Measurements from ENCODE around the gene LETMD1.

Gene LETMD1

GRCh38 chr12:51021694-51022093 lies 26.4 kb upstream of the LETMD1 start:
- H3K9ac ChIP-seq (ENCODE audit: low read length) = no peak overlapping the region
- peaks cover 95% of the 10 kb centered on the region for H3K79me2 ChIP-seq (ENCODE audit: low read length)
- H2AFZ ChIP-seq (ENCODE audit: low read length) = no peak overlapping the region
- H3K27me3 ChIP-seq (replicated peaks; ENCODE audit: insufficient read depth, low read length) = no peaks in the 10 kb centered on the region
- no peaks in the 10 kb centered on the region for H3K9me2 ChIP-seq (replicated peaks; ENCODE audit: insufficient read depth, low read length)
- H3K27ac ChIP-seq (ENCODE audit: low read length) = no peak overlapping the region
- 0 out of 2 replicates have a peak, but pooled peaks cover 8% of the 10 kb centered on the region for H3K4me1 ChIP-seq (ENCODE audit: low read length)
- peaks cover 28% of the 10 kb centered on the region for H3F3A ChIP-seq (ENCODE audit: insufficient read depth, low read length)
- H3K4me2 ChIP-seq (ENCODE audit: low read depth, low read length) = peak overlapping the region; percentile 3; the same call in 1 of the 2 replicates
- DNase-seq = no peak
- no peaks in the 10 kb centered on the region for H3K36me3 ChIP-seq (replicated peaks; ENCODE audit: insufficient read depth, low read length)
- no peaks in the 10 kb centered on the region for H3K9me3 ChIP-seq (replicated peaks; ENCODE audit: insufficient read depth, low read length)
- no peak overlapping the region for H3K4me3 ChIP-seq (ENCODE audit: low read length)
- no peak for TF ChIP-seq CTCF (IDR thresholded peaks at IDR 0.05; ENCODE audit: low read length)
- TF ChIP-seq EZH2phosphoT487 (IDR thresholded peaks at IDR 0.05; ENCODE audit: low read length) = no peak
- no peak for TF ChIP-seq EZH2 (optimal IDR thresholded peaks at IDR 0.05; ENCODE audit: low read depth, low read length)
- H4K20me1 ChIP-seq (ENCODE audit: insufficient read depth, low read length) = no peaks in the 10 kb centered on the region

DNA sequence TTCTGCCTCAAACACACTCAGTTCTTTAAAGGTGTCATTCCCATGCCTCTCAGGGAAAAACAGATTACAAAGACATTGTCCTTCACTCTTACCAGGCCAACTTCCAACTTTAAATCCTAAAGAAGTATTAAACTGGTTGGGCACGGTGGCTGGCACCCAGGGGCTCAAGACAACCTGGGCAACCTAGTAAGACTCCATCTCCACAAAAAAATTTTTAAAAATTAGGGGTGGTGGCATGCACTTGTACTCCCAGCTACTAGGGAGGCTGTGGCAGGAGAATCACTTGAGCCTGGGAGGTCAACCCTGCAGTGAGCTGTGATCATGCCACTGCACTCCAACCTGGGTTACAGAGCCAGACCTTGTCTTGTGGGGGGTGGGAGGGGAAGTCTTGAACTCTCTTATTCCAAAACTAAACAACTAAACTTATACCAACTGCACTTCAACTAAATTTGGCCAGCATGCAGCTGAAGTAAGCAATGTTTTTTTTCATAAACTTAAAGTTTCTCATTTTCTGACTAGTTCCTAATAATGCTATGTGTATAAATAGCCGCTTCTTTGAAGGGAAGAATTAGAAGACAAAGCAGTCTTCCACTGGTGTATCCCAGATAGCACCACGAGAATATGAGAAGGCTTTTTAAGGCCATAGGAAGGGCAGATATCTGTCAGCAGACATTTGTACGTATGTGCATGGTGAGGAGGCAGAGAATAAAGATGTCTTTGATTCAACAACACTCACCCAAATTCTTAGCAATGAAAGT lies 24.3 kb upstream of the LETMD1 start:
- no peak overlapping the region for H2AFZ ChIP-seq (ENCODE audit: low read length)
- peaks cover 23% of the 10 kb centered on the region for H3K4me1 ChIP-seq (ENCODE audit: low read length)
- H3K9me2 ChIP-seq (replicated peaks; ENCODE audit: insufficient read depth, low read length) = no peaks in the 10 kb centered on the region
- H3K4me2 ChIP-seq (ENCODE audit: low read depth, low read length) = peak overlapping the region; percentile 88
- H3K79me2 ChIP-seq (ENCODE audit: low read length) = peaks cover 74% of the 10 kb centered on the region
- peak overlapping the region; percentile 72; the same call in 1 of the 2 replicates for H3K9ac ChIP-seq (ENCODE audit: low read length)
- H4K20me1 ChIP-seq (ENCODE audit: insufficient read depth, low read length) = no peaks in the 10 kb centered on the region
- peak overlapping the region; percentile 86; the same call in 1 of the 2 replicates for H3K27ac ChIP-seq (ENCODE audit: low read length)
- TF ChIP-seq EZH2 (optimal IDR thresholded peaks at IDR 0.05; ENCODE audit: low read depth, low read length) = no peak
- TF ChIP-seq EZH2phosphoT487 (IDR thresholded peaks at IDR 0.05; ENCODE audit: low read length) = no peak
- no peaks in the 10 kb centered on the region for H3K27me3 ChIP-seq (replicated peaks; ENCODE audit: insufficient read depth, low read length)
- H3K36me3 ChIP-seq (replicated peaks; ENCODE audit: insufficient read depth, low read length) = no peaks in the 10 kb centered on the region
- H3K4me3 ChIP-seq (ENCODE audit: low read length) = peak overlapping the region; percentile 82
- no peak for DNase-seq
- H3F3A ChIP-seq (ENCODE audit: insufficient read depth, low read length) = peaks cover 38% of the 10 kb centered on the region
- H3K9me3 ChIP-seq (replicated peaks; ENCODE audit: insufficient read depth, low read length) = no peaks in the 10 kb centered on the region

- H2AFZ ChIP-seq (ENCODE audit: low read length) = peak overlapping the region; percentile 90
- no peak for DNase-seq
- peak overlapping the region; percentile 82 for H3K4me3 ChIP-seq (ENCODE audit: low read length)
- peak overlapping the region; percentile 88 for H3K4me2 ChIP-seq (ENCODE audit: low read depth, low read length)
- no peaks in the 10 kb centered on the region for H3K36me3 ChIP-seq (replicated peaks; ENCODE audit: insufficient read depth, low read length)
- H3K79me2 ChIP-seq (ENCODE audit: low read length) = peaks cover 59% of the 10 kb centered on the region
- H3K27me3 ChIP-seq (replicated peaks; ENCODE audit: insufficient read depth, low read length) = no peaks in the 10 kb centered on the region
- peak overlapping the region; percentile 72 for H3K9ac ChIP-seq (ENCODE audit: low read length)
- no peak for TF ChIP-seq EZH2 (optimal IDR thresholded peaks at IDR 0.05; ENCODE audit: low read depth, low read length)
- no peak for TF ChIP-seq CTCF (IDR thresholded peaks at IDR 0.05; ENCODE audit: low read length)
- TF ChIP-seq EZH2phosphoT487 (IDR thresholded peaks at IDR 0.05; ENCODE audit: low read length) = no peak
- H3K4me1 ChIP-seq (ENCODE audit: low read length) = peaks cover 24% of the 10 kb centered on the region
- no peaks in the 10 kb centered on the region for H3K9me2 ChIP-seq (replicated peaks; ENCODE audit: insufficient read depth, low read length)
- H3F3A ChIP-seq (ENCODE audit: insufficient read depth, low read length) = peaks cover 38% of the 10 kb centered on the region
- H3K27ac ChIP-seq (ENCODE audit: low read length) = peak overlapping the region; percentile 86
- H3K9me3 ChIP-seq (replicated peaks; ENCODE audit: insufficient read depth, low read length) = no peaks in the 10 kb centered on the region
- H4K20me1 ChIP-seq (ENCODE audit: insufficient read depth, low read length) = no peaks in the 10 kb centered on the region
These were observed 22.7 kb upstream of the LETMD1 start for GRCh38 chr12:51025338-51025835.

Measured in MM.1S (cell line).